HFF-Myc (cell line): ENCODE measurements around the gene TXNDC11.

ENCODE experiments used
- DNase-seq: peaks from one replicate; pipeline ENCODE4 v3.0.0-alpha.2; 2011; ENCODE audit warnings: low read depth; ENCODE audit errors: extremely low read depth
- H3K4me3 ChIP-seq: replicated peaks from 2 replicates; pipeline ENCODE4 v1.5.1; 2011; ENCODE audit warnings: low read depth, mild to moderate bottlenecking, control low read depth, low read length
- CTCF ChIP-seq: IDR thresholded peaks from 2 replicates; pipeline ENCODE4 v1.5.1; 2012; ENCODE audit warnings: mild to moderate bottlenecking, low read depth, low read length, control low read depth; ENCODE audit errors: missing control alignments

Gene TXNDC11

GRCh38 chr16:11660565-11660964 lies 82.1 kb downstream of the TXNDC11 start:
- no peak for TF ChIP-seq CTCF
- no peak overlapping the region for H3K4me3 ChIP-seq
- no peak for DNase-seq

GRCh38 chr16:11658896-11659708 lies 83.6 kb downstream of the TXNDC11 start:
- no peak for TF ChIP-seq CTCF
- H3K4me3 ChIP-seq, result no peak overlapping the region
- DNase-seq, result no peak

GRCh38 chr16:11657556-11657955 lies 85.1 kb downstream of the TXNDC11 start:
- no peak for TF ChIP-seq CTCF
- no peak overlapping the region for H3K4me3 ChIP-seq
- no peak for DNase-seq

DNA sequence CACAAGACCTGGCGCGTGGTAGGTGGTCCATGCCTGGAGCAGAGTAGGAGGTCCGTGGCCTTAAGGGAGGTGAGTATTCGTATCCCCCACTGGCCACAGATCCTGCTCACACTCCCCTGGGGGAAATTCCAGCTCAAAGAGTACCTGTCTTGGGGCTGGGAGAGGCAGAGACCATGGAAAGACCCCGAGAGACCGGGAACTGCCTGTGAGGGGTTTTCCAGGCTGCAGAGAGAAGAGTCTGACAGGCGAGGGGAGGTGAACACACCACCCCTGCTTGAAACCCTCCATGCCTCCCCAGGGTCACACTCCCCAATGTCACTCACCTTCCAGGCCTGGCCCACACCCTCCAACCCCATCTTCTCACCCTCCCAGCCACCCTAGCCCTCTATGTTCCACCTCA lies 87.0 kb downstream of the TXNDC11 start:
- TF ChIP-seq CTCF, result no peak
- no peak overlapping the region for H3K4me3 ChIP-seq

DNA sequence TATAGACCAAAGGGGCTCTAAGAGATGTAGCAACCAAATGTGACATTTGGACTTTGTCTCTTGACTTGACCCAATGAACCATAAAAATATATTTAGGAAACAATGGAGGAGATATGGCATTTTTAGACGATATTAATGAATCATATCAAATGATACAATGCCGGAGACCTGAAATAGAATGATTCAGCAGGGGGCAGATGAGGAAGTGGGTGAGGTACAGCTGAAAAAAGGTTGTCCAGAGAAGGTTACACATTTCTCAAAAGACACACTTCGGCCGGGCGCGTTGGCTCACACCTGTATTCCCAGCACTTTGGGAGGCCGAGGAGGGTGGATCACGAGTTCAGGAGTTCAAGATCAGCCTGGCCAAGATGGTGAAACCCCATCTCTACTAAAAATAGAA lies 90.9 kb downstream of the TXNDC11 start:
- DNase-seq, result no peak
- H3K4me3 ChIP-seq, result no peak overlapping the region
- no peak for TF ChIP-seq CTCF

More for the DNA sequence above, 87.0 kb downstream of the TXNDC11 start:
- DNase-seq, result no peak

- DNase-seq, result no peak
- H3K4me3 ChIP-seq, result no peak overlapping the region
- TF ChIP-seq CTCF, result no peak
Observed at GRCh38 chr16:11650641-11651591, 91.7 kb downstream of the TXNDC11 start.
